Jurkat, Clone E6-1 (cell line): ENCODE measurements around the gene GDF9.
A peak's percentile ranks its signal among the peaks of the same experiment; 100 is the strongest.
"Not testable (repeated sequence)": the region's sequence is repeated elsewhere in the genome, so short reads cannot be mapped to it uniquely, and the experiment has no call there.

ENCODE experiments used
- DNase-seq: peaks from one replicate; pipeline ENCODE4 v3.0.0-alpha.2; 2011; ENCODE audit warnings: low read depth, low spot score
- H3K4me3 ChIP-seq: 2 replicates; pipeline ENCODE4 v1.5.1; 2011; ENCODE audit warnings: mild to moderate bottlenecking, low read length, control low read depth, moderate library complexity

The GDF9 gene

GRCh38 chr5:132876020-132876759 lies 9.9 kb upstream of the GDF9 start:
- no peak overlapping the region for H3K4me3 ChIP-seq
- no peak for DNase-seq

- DNase-seq, result no peak
- no peak overlapping the region for H3K4me3 ChIP-seq
Observed at GRCh38 chr5:132873930-132874271, 7.6 kb upstream of the GDF9 start.

- no peak within 1 kb of the TSS for H3K4me3 ChIP-seq
- no peak for DNase-seq
Observed at GRCh38 chr5:132873119-132873929, 7.1 kb upstream of the GDF9 start, which contains the start of gene LEAP2. Gene LEAP2, plus strand, starts transcription at chr5:132873668. Its CDS starts 27 bp downstream, at chr5:132873695.

- DNase-seq, result no peak
- no peak overlapping the region for H3K4me3 ChIP-seq
Observed at GRCh38 chr5:132872788-132873118, 6.5 kb upstream of the GDF9 start.

GRCh38 chr5:132871459-132872284 lies 5.4 kb upstream of the GDF9 start:
- no peak for DNase-seq
- no peak overlapping the region for H3K4me3 ChIP-seq

GRCh38 chr5:132870801-132871200 lies 4.5 kb upstream of the GDF9 start:
- DNase-seq, result no peak
- H3K4me3 ChIP-seq, result no peak overlapping the region

- H3K4me3 ChIP-seq, result no peak overlapping the region
- DNase-seq, result no peak
Observed at GRCh38 chr5:132868754-132869153, 2.5 kb upstream of the GDF9 start.

- peak overlapping the region; percentile 95 for H3K4me3 ChIP-seq
- DNase-seq, result no peak
Observed at GRCh38 chr5:132867046-132867451, 780 bp upstream of the GDF9 start.

GRCh38 chr5:132865668-132866341 lies 464 bp downstream of the GDF9 start:
- DNase-seq, result no peak
- H3K4me3 ChIP-seq, result peak overlapping the region; percentile 95

- no peak overlapping the region for H3K4me3 ChIP-seq
- DNase-seq, result no peak
Observed at GRCh38 chr5:132860742-132861141, 5.5 kb downstream of the GDF9 start.

- DNase-seq, result no peak
- no peak overlapping the region for H3K4me3 ChIP-seq
Observed at GRCh38 chr5:132859889-132860437, 6.3 kb downstream of the GDF9 start.

- no peak for DNase-seq
- no peak overlapping the region for H3K4me3 ChIP-seq
Observed at GRCh38 chr5:132856011-132856410, 10.3 kb downstream of the GDF9 start.

- H3K4me3 ChIP-seq, DNase-seq: not testable (repeated sequence)
Observed at GRCh38 chr5:132854992-132855391, 11.3 kb downstream of the GDF9 start.

- H3K4me3 ChIP-seq, result no peak overlapping the region
- DNase-seq, result no peak
Observed at GRCh38 chr5:132854301-132854700, 12.0 kb downstream of the GDF9 start.

- no peak overlapping the region for H3K4me3 ChIP-seq
- DNase-seq, result peak; percentile 19
Observed at GRCh38 chr5:132853790-132854189, 12.5 kb downstream of the GDF9 start.

GRCh38 chr5:132853323-132853722 lies 12.9 kb downstream of the GDF9 start:
- no peak for DNase-seq
- H3K4me3 ChIP-seq, result no peak overlapping the region

- H3K4me3 ChIP-seq, result no peak overlapping the region
- DNase-seq, result no peak
Observed at GRCh38 chr5:132850066-132850465, 16.2 kb downstream of the GDF9 start.

- H3K4me3 ChIP-seq, result no peak overlapping the region
- no peak for DNase-seq
Observed at GRCh38 chr5:132849347-132849746, 16.9 kb downstream of the GDF9 start.

- H3K4me3 ChIP-seq, result no peak overlapping the region
- DNase-seq, result no peak
Observed at GRCh38 chr5:132848270-132848669, 18.0 kb downstream of the GDF9 start.
